Measurements from ENCODE around the gene RSPH9.

- TF ChIP-seq, protein P1, sequence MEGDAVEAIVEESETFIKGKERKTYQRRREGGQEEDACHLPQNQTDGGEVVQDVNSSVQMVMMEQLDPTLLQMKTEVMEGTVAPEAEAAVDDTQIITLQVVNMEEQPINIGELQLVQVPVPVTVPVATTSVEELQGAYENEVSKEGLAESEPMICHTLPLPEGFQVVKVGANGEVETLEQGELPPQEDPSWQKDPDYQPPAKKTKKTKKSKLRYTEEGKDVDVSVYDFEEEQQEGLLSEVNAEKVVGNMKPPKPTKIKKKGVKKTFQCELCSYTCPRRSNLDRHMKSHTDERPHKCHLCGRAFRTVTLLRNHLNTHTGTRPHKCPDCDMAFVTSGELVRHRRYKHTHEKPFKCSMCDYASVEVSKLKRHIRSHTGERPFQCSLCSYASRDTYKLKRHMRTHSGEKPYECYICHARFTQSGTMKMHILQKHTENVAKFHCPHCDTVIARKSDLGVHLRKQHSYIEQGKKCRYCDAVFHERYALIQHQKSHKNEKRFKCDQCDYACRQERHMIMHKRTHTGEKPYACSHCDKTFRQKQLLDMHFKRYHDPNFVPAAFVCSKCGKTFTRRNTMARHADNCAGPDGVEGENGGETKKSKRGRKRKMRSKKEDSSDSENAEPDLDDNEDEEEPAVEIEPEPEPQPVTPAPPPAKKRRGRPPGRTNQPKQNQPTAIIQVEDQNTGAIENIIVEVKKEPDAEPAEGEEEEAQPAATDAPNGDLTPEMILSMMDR (conservative IDR thresholded peaks at IDR 0.05; ENCODE audit: low read depth in 2 of 2), result no peak
- TF ChIP-seq POLR2AphosphoS5 (IDR thresholded peaks at IDR 0.05; ENCODE audit: low read depth) (no peak), EZH2phosphoT487 (IDR thresholded peaks at IDR 0.05; ENCODE audit: unreplicated experiment) (no peak), CREB1 (CRISPR knock-in tag; IDR thresholded peaks at IDR 0.05; ENCODE audit: low read depth) (no peak), STAT1 (IDR thresholded peaks at IDR 0.05; ENCODE audit: unreplicated experiment) (no peak), ETS1 (IDR thresholded peaks at IDR 0.05) (no peak), ZNF114 (CRISPR knock-in tag; IDR thresholded peaks at IDR 0.05) (no peak), JUNB (IDR thresholded peaks at IDR 0.05; ENCODE audit: unreplicated experiment) (no peak), NANOG (IDR thresholded peaks at IDR 0.05; ENCODE audit: borderline replicate concordance) (no peak), EZH2 (IDR thresholded peaks at IDR 0.05; ENCODE audit: low read depth, unreplicated experiment) (no peak)
- TF ChIP-seq, protein P2, sequence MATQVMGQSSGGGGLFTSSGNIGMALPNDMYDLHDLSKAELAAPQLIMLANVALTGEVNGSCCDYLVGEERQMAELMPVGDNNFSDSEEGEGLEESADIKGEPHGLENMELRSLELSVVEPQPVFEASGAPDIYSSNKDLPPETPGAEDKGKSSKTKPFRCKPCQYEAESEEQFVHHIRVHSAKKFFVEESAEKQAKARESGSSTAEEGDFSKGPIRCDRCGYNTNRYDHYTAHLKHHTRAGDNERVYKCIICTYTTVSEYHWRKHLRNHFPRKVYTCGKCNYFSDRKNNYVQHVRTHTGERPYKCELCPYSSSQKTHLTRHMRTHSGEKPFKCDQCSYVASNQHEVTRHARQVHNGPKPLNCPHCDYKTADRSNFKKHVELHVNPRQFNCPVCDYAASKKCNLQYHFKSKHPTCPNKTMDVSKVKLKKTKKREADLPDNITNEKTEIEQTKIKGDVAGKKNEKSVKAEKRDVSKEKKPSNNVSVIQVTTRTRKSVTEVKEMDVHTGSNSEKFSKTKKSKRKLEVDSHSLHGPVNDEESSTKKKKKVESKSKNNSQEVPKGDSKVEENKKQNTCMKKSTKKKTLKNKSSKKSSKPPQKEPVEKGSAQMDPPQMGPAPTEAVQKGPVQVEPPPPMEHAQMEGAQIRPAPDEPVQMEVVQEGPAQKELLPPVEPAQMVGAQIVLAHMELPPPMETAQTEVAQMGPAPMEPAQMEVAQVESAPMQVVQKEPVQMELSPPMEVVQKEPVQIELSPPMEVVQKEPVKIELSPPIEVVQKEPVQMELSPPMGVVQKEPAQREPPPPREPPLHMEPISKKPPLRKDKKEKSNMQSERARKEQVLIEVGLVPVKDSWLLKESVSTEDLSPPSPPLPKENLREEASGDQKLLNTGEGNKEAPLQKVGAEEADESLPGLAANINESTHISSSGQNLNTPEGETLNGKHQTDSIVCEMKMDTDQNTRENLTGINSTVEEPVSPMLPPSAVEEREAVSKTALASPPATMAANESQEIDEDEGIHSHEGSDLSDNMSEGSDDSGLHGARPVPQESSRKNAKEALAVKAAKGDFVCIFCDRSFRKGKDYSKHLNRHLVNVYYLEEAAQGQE (IDR thresholded peaks at IDR 0.05; ENCODE audit: unreplicated experiment), result no peak
Observed at GRCh38 chr6:43624786-43625288, 20.0 kb upstream of the RSPH9 start.

All from GM23338 (cell line).